ENCODE data around the gene IMMP2L. TPM values are rescaled to one million over a fixed set of nuclear protein-coding genes. Genes with fewer than 3 reads are reported as not detected.

IMMP2L gene
- total RNA-seq, 1 experiment from 2014 or later = 13.6 TPM

DNA sequence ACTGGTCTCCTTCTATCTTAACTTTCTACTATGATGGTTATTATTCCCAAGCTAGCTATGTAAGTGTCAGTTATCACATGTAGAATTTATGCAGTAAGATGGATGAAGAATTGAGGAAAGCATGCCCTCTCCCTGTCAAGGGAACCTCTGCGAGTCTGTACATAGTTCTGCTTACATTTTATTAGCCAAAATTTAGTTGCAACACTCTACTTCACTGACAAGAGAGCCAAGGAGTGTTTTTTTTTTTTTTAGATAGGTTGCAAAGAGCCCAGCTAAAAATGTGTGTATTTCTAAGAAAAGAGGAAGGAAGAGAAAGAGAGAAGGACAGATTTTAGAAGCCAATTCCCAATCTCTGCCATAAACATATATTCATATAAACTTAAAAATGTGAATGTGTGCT, 829.1 kb downstream of the IMMP2L start:
- DNase-seq (ENCODE audit: low spot score) (no peak), ATAC-seq (no peak)
- Mint-ChIP-seq H3K9me3 (peaks cover 29% of the 10 kb centered on the region), H3K27me3 (ENCODE audit: low read depth) (no peaks in the 10 kb centered on the region), H3K4me1 (peaks cover 10% of the 10 kb centered on the region; the same call in 1 of the 2 replicates), H3K27ac (no peak overlapping the region), H3K4me3 (no peak overlapping the region), H3K36me3 (peaks cover 13% of the 10 kb centered on the region)
- TF ChIP-seq CBFB (CRISPR knock-in tag; IDR thresholded peaks at IDR 0.05; ENCODE audit: low read depth) (no peak), ZNF263 (CRISPR knock-in tag; IDR thresholded peaks at IDR 0.05; ENCODE audit: low read depth) (no peak), ZNF671 (CRISPR knock-in tag; IDR thresholded peaks at IDR 0.05) (no peak), OVOL2 (CRISPR knock-in tag; IDR thresholded peaks at IDR 0.05; ENCODE audit: borderline replicate concordance) (no peak), MYBL2 (CRISPR knock-in tag; IDR thresholded peaks at IDR 0.05) (no peak), ZNF416 (CRISPR knock-in tag; IDR thresholded peaks at IDR 0.05) (no peak), ZNF219 (CRISPR knock-in tag; IDR thresholded peaks at IDR 0.05; ENCODE audit: borderline replicate concordance) (no peak), JUN (CRISPR knock-in tag; IDR thresholded peaks at IDR 0.05) (no peak), NR2C2 (CRISPR knock-in tag; IDR thresholded peaks at IDR 0.05) (no peak), RORB (CRISPR knock-in tag; IDR thresholded peaks at IDR 0.05) (no peak), GABPB1 (CRISPR knock-in tag; IDR thresholded peaks at IDR 0.05) (no peak), RELA (CRISPR knock-in tag; IDR thresholded peaks at IDR 0.05; ENCODE audit: borderline replicate concordance) (no peak), ELF4 (CRISPR knock-in tag; IDR thresholded peaks at IDR 0.05; ENCODE audit: low read depth) (no peak), AFF4 (CRISPR knock-in tag; IDR thresholded peaks at IDR 0.05; ENCODE audit: borderline replicate concordance) (no peak), HMGXB4 (CRISPR knock-in tag; IDR thresholded peaks at IDR 0.05) (no peak)
- TF ChIP-seq, protein P1, sequence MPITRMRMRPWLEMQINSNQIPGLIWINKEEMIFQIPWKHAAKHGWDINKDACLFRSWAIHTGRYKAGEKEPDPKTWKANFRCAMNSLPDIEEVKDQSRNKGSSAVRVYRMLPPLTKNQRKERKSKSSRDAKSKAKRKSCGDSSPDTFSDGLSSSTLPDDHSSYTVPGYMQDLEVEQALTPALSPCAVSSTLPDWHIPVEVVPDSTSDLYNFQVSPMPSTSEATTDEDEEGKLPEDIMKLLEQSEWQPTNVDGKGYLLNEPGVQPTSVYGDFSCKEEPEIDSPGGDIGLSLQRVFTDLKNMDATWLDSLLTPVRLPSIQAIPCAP (CRISPR knock-in tag; IDR thresholded peaks at IDR 0.05) = no peak
- TF ChIP-seq, protein P2, sequence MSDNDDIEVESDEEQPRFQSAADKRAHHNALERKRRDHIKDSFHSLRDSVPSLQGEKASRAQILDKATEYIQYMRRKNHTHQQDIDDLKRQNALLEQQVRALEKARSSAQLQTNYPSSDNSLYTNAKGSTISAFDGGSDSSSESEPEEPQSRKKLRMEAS (CRISPR knock-in tag; IDR thresholded peaks at IDR 0.05) = no peak
- TF ChIP-seq, protein P3, sequence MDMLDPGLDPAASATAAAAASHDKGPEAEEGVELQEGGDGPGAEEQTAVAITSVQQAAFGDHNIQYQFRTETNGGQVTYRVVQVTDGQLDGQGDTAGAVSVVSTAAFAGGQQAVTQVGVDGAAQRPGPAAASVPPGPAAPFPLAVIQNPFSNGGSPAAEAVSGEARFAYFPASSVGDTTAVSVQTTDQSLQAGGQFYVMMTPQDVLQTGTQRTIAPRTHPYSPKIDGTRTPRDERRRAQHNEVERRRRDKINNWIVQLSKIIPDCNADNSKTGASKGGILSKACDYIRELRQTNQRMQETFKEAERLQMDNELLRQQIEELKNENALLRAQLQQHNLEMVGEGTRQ (CRISPR knock-in tag; IDR thresholded peaks at IDR 0.05) = no peak
- CTCF ChIA-PET = no interaction called here
- POLR2A ChIA-PET = no interaction called here

DNA sequence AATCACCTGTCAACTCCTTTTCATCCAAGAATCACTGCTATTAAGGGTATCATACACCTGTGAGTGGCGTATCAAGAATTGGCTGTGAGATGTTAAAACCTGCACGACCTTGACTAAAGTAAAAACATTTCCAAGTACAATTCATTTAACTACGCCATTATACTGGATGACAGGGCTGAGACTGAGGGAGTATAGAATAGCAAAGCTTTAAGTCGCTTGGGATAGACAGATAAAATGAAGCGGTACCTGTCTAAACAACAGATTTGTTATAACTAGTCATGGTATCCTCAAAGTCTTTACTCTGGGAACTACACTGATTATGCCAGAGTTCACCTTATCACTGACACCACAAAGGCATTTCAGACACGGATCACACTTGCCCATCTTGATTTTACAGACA, 837.5 kb downstream of the IMMP2L start:
- ATAC-seq (no peak), DNase-seq (ENCODE audit: low spot score) (no peak)
- ChIA-PET CTCF (no interaction called here), POLR2A (no interaction called here)
- Mint-ChIP-seq H3K27ac (no peak overlapping the region), H3K4me3 (no peak overlapping the region), H3K4me1 (peaks cover 20% of the 10 kb centered on the region), H3K9me3 (no peaks in the 10 kb centered on the region), H3K36me3 (no peaks in the 10 kb centered on the region), H3K27me3 (ENCODE audit: low read depth) (no peaks in the 10 kb centered on the region)
- TF ChIP-seq TEAD1 (CRISPR knock-in tag; IDR thresholded peaks at IDR 0.05) (no peak), ATF3 (CRISPR knock-in tag; conservative IDR thresholded peaks at IDR 0.05) (no peak), PRRX2 (CRISPR knock-in tag; IDR thresholded peaks at IDR 0.05) (no peak), GTF2I (CRISPR knock-in tag; conservative IDR thresholded peaks at IDR 0.05) (no peak)
- TF ChIP-seq, protein P4, sequence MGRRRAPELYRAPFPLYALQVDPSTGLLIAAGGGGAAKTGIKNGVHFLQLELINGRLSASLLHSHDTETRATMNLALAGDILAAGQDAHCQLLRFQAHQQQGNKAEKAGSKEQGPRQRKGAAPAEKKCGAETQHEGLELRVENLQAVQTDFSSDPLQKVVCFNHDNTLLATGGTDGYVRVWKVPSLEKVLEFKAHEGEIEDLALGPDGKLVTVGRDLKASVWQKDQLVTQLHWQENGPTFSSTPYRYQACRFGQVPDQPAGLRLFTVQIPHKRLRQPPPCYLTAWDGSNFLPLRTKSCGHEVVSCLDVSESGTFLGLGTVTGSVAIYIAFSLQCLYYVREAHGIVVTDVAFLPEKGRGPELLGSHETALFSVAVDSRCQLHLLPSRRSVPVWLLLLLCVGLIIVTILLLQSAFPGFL (CRISPR knock-in tag; IDR thresholded peaks at IDR 0.05; ENCODE audit: borderline replicate concordance) = no peak

Data from WTC11 (cell line).